ENCODE results near the gene PTPRN2. TPM values are rescaled to one million over a fixed set of nuclear protein-coding genes. Genes with fewer than 3 reads are reported as not detected.

PTPRN2 gene
- total RNA-seq, 1 donor from 2014 or later, result 1.2 TPM

DNA sequence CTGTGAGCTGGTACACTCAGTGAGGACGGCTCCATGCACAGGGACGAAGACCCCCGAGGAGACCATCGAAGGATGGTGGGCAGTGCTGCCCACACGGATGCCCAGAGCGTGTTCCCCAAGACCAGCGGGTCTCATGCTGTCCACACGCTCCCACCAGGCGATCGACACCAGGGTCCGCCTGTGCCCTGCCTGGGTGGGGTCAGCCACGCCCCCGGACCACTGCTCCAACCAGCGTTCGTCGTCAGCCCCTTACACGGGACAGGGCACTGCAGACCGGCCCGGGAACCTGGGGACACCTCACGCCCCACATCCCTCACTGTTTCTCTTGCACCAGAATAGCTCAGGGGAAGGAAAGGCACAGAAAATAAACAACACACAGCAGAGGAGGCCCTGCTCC is 1027.4 kb downstream of the PTPRN2 start:
- no peak for DNase-seq (ENCODE audit: low read depth)

DNA sequence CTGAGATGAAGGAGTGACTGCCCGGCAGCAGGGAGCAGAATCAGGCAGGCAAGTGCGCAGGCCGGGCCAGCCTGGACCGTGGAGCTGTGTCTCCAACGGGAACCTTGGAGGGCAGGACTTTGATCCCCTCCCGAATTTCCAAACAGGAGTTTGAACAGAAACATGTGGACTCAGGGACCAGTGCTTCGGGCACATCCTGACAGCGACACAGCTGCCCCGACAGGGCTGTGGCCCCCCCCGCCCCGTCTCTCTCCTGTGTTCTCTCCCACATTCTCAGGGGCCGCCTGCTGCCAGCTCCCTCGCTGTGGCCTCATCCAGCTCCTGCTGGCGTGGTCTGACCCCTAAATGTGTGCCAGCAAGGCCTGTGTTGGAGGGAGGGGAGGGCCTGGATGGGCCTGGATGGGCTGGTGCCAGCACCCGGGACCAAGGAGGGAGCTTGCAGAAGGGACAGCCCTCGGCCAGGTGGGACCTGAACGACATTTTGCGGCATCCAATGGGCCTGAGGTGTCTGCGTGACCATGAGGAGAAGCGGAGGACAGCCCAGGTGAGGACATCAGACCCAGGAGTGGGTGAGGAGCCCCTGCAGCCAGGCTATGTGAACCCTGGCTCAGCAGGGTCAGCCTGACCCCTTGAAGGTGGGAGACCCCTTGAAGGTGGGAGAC is 1027.9 kb downstream of the PTPRN2 start:
- DNase-seq (ENCODE audit: low read depth), result no peak

DNA sequence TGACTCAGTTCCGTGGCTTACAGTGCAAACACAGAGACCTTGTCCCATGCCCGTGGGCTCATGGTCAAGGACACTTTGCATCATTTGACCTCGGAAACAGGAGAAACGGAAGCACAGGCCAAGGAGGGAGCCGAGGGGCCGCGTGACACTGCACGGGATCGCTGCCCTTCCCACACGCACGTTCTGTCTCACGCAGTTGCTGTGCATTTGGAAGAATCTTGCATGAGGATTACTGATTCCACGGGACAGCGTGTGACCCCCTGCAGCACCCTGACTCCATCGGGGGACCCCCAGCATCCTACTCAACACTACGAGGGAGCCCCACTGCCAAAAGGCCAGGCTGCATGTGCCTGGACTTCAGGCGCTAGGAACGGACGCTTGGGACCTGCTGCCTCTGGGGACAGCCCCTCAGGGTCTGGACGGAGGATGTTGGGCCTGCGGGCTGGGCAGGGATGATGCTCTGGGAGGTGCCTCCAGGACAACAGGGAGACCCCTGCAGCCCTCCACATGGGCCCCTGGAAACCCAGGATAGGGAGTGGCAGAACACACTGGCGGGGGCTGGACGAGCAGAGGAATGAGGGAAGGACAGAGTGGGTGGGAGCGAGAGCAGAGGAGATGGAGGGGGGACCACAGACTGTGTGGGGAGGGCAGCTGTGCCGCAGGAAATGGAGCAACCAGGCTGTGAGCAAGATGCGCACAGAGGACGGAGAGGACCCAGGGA is 1028.6 kb downstream of the PTPRN2 start:
- no peak for DNase-seq (ENCODE audit: low read depth)

- DNase-seq (ENCODE audit: low read depth), result no peak
Observed at GRCh38 chr7:157558516-157558874, 1029.1 kb downstream of the PTPRN2 start.

GRCh38 chr7:157558061-157558460 is 1029.6 kb downstream of the PTPRN2 start:
- DNase-seq (ENCODE audit: low read depth), result no peak

- no peak for DNase-seq (ENCODE audit: low read depth)
Observed at GRCh38 chr7:157557263-157557662, 1030.4 kb downstream of the PTPRN2 start.

DNA sequence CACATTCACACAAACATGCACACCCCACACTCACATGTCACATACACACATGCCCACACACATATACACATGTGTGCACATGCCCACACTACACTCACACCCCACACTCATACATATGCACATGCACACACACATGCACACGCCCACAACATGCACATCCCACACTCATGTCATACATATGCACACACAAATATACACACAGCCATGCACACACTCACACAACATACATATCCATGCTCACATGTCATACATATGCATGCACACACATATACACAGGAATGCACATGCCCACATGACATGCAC is 1031.0 kb downstream of the PTPRN2 start:
- DNase-seq (ENCODE audit: low read depth), result no peak

- DNase-seq (ENCODE audit: low read depth), result no peak
Observed at GRCh38 chr7:157555944-157556641, 1031.5 kb downstream of the PTPRN2 start.

GRCh38 chr7:157555313-157555712 is 1032.3 kb downstream of the PTPRN2 start:
- no peak for DNase-seq (ENCODE audit: low read depth)

DNA sequence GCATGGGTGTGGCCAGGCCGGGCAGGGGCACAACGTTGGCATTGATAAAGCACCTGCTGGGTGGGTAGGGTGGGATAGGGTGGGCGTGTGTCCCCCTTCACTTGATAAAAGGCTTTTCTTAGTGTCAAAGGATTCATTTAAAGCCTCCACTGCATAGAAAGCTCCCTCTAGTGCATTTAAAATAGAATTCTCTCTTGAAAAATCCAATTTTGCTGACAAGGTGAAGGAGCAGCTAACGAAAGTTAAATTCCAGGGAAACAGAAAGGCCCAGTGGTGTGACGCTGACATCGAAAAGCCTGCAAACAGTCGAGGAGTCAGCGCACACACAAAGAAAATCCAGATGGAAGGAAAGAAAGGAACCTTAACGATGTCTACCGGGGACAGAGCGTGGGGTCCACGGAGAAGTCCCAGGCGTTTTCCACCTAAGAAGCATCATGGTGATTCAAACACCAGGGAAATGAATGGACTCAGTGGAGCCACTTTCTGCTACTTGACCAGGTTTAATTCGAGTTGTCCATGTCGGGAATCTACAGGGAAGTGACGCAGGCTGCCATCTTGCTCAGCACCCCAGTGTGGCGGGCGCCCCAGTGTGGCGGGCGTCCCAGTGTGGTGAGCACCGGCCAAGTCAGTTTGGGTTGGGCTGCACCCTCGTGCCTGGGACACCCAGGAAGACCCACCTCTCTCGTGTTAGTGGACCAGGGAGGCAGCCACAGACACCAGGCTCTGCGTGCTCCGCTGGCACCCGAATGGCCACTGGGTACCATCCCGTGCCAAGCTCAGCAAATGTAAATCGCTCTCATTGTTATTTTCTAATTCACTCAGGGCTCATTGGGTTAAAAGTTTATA is 1033.0 kb downstream of the PTPRN2 start:
- DNase-seq (ENCODE audit: low read depth), result no peak

- DNase-seq (ENCODE audit: low read depth), result no peak
Observed at GRCh38 chr7:157553256-157553655, 1034.4 kb downstream of the PTPRN2 start.

GRCh38 chr7:157552295-157552993 is 1035.2 kb downstream of the PTPRN2 start:
- no peak for DNase-seq (ENCODE audit: low read depth)

- DNase-seq (ENCODE audit: low read depth), result no peak
Observed at GRCh38 chr7:157551325-157552070, 1036.1 kb downstream of the PTPRN2 start.

DNA sequence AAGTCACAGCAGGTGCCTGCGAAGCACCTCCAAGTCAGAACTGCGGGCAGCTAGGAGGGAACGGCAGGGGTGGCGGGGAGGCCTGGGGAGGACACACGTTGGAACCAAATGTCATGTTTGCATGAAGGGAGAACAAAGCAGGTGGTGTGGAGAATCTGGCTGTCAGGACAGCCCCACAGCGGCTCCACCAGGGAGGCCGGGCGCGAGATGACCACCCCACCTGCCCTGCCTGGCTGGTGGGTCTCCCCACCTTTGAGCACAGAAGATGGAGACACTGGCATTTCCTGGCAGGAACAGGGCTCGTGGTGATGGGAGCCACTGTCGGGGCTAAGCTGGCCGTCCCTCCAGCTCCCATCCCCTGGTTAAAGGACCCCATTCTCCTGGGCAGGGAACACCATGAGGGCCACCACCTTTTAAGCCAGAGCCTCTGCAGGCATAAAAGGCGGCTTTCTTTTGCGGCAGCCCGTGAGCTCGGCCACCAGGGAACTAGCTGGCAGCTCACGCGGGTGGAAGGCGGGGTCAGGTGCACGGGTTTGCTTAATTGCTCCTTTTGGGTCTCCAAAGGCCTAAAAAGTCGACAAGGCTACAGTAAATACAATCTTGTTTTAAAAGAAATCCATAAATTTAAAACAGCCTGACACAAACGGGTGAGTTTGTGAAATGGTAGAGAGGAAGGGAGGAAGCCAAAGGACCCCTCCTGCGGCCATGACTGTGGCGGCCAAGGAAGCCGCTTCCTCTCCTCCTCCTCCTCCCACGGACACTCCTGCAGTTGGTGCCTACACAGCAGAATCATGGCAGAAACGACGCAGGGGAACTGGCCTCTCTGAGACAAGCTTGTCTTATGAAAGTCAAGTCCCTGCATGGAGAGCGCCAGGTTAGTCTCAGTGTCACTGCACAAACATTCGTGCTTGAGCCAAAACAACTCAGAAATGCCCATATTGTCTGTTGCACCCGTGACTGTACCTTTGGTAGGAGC is 1037.0 kb downstream of the PTPRN2 start:
- no peak for DNase-seq (ENCODE audit: low read depth)

GRCh38 chr7:157549612-157550299 is 1037.9 kb downstream of the PTPRN2 start:
- DNase-seq (ENCODE audit: low read depth), result no peak

DNA sequence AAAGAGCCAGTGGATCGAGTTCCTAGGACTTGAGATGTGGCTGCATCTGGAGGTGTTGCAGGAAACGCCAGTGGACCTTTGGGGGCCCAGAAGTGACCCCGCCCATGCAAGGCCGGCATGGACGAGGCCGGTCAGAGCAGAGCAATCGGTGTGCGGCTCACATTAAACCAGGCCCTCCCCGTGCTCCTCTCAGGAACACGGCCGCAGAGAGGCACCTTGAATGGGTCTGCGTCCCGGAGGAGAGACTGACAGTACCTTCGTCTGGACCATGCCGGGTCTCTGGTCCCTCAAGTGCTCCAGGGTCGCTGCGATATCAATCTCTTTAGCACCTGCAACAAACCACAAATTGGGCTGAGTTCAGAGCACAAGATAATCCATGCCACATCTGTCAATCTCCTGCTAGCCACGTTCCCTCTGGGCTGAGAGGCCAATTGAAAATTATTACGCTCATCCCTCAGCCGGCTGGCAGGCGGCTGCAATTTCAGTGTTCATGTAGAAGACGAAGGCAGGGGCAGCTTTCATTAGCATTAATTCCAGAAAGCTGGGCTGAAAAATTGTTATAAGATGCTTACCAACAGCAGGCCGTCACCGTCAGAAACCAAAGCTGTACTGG is 1038.8 kb downstream of the PTPRN2 start:
- DNase-seq (ENCODE audit: low read depth), result no peak

DNA sequence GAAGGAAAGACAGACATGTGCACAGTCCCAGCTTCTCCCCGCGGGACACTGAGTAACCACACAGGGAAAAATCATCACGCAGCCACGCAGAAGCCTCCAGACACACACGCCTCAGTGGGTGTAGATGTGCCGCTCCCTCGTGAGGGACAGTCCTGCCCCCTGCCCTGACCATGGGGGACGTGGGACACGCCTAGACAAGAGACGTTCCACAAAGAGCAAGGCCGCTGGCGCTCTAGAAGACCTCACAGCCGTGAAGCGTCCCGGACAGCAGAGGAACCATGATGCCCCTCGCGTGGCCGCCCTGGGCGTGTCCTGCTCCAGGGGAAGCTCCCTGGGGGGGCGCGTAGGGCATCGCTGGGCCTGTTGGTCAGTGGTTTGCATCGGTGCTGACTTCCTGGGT is 1040.0 kb downstream of the PTPRN2 start:
- no peak for DNase-seq (ENCODE audit: low read depth)

DNA sequence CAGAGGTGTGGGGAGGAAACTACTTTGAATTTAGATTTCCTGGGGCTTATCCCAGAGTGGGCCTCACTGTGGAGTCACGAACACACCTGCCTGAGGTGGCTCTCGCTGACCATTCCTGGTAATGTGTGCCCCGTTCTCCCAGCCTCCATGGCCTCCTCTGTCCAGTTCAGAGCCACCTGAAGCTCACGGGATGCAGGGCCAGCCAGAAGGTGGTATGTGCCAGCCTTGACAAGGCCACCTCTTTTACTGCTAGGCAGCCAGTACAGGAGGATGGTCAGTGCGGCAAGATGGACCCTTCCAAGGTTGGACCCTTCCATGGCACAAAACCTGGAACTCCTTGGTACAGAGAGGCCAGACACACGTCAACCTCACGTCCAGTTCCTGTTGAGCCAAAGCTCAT is 1040.5 kb downstream of the PTPRN2 start:
- no peak for DNase-seq (ENCODE audit: low read depth)

DNA sequence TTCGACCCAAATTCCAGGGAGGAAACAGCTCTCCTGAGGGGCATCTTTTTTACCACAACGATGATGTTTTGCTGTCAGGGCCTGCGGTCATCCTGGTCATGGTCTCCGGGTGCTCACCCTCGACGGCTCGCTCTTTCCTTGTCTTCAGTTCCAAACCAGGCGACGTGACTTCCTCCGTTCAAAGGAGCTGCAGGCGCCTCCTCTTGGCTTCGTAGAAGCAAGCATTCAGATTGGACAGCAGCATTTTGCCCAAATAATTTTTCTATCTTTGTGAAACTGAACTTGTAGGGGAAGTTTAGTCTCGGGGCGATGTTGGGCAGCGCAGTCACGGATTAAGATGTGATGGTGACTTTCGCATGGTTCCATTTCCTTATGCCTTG is 1042.0 kb downstream of the PTPRN2 start:
- no peak for DNase-seq (ENCODE audit: low read depth)
